Jurkat, Clone E6-1 (cell line): ENCODE results near the gene PMM1.

ENCODE experiments used
- DNase-seq: peaks from one replicate; pipeline ENCODE4 v3.0.0-alpha.2; 2011; ENCODE audit warnings: low read depth, low spot score
- H3K4me3 ChIP-seq: 2 replicates; pipeline ENCODE4 v1.5.1; 2011; ENCODE audit warnings: mild to moderate bottlenecking, low read length, control low read depth, moderate library complexity

Gene PMM1

GRCh38 chr22:41544671-41545476, 44.8 kb downstream of the PMM1 start:
- DNase-seq = no peak
- peak overlapping the region; percentile 95 for H3K4me3 ChIP-seq

GRCh38 chr22:41543854-41544670, 45.6 kb downstream of the PMM1 start, which contains the start of gene POLR3H:
POLR3H (minus strand) TSS chr22:41544470; CDS start chr22:41544101, 369 bp downstream.
- peak; percentile 96 for DNase-seq
- peak within 1 kb of the TSS; percentile 95 for H3K4me3 ChIP-seq

- no peak overlapping the region for H3K4me3 ChIP-seq
- no peak for DNase-seq
Measured at GRCh38 chr22:41542224-41542623, 47.4 kb downstream of the PMM1 start.

GRCh38 chr22:41541484-41541883, 48.2 kb downstream of the PMM1 start:
- H3K4me3 ChIP-seq = no peak overlapping the region
- DNase-seq = no peak

GRCh38 chr22:41540365-41540764, 49.3 kb downstream of the PMM1 start:
- DNase-seq = no peak
- H3K4me3 ChIP-seq = no peak overlapping the region

- no peak overlapping the region for H3K4me3 ChIP-seq
- no peak for DNase-seq
Measured at GRCh38 chr22:41540006-41540315, 49.7 kb downstream of the PMM1 start.

GRCh38 chr22:41539146-41540005, 50.3 kb downstream of the PMM1 start:
- DNase-seq = no peak
- H3K4me3 ChIP-seq = no peak overlapping the region

GRCh38 chr22:41538583-41538982, 51.1 kb downstream of the PMM1 start:
- no peak overlapping the region for H3K4me3 ChIP-seq
- DNase-seq = no peak

- H3K4me3 ChIP-seq = no peak overlapping the region
- no peak for DNase-seq
Measured at GRCh38 chr22:41537203-41537602, 52.4 kb downstream of the PMM1 start.

GRCh38 chr22:41535244-41535643, 54.4 kb downstream of the PMM1 start:
- no peak for DNase-seq
- no peak overlapping the region for H3K4me3 ChIP-seq

- no peak overlapping the region for H3K4me3 ChIP-seq
- no peak for DNase-seq
Measured at GRCh38 chr22:41534219-41534618, 55.4 kb downstream of the PMM1 start.

- H3K4me3 ChIP-seq = no peak overlapping the region
- no peak for DNase-seq
Measured at GRCh38 chr22:41532908-41533825, 56.5 kb downstream of the PMM1 start.

- no peak for DNase-seq
- H3K4me3 ChIP-seq = no peak overlapping the region
Measured at GRCh38 chr22:41531715-41532477, 57.7 kb downstream of the PMM1 start.

- H3K4me3 ChIP-seq = no peak overlapping the region
- no peak for DNase-seq
Measured at GRCh38 chr22:41530890-41531714, 58.5 kb downstream of the PMM1 start.

GRCh38 chr22:41528938-41529561, 60.6 kb downstream of the PMM1 start:
- no peak overlapping the region for H3K4me3 ChIP-seq
- DNase-seq = no peak

- H3K4me3 ChIP-seq = no peak overlapping the region
- DNase-seq = no peak
Measured at GRCh38 chr22:41528132-41528766, 61.4 kb downstream of the PMM1 start.
